H7 (cell line): ENCODE data around the gene CCDC14. TPM values are rescaled to one million over a fixed set of nuclear protein-coding genes. Genes with fewer than 3 reads are reported as not detected.
"Not testable (repeated sequence)": the region's sequence is repeated elsewhere in the genome, so short reads cannot be mapped to it uniquely, and the experiment has no call there.

Experiments
- DNase-seq: peaks from one replicate; pipeline ENCODE4 v3.0.0; 2012
- H3K27me3 ChIP-seq: 2 replicates; pipeline ENCODE4 v1.6.0; 2011; ENCODE audit warnings: mild to moderate bottlenecking, low read length; ENCODE audit not compliant: control insufficient read depth, insufficient read depth
- H3K36me3 ChIP-seq: replicated peaks from 2 replicates; pipeline ENCODE4 v1.5.1; 2011; ENCODE audit warnings: low read length; ENCODE audit not compliant: control insufficient read depth, insufficient read depth
- H3K4me3 ChIP-seq: 2 replicates; pipeline ENCODE4 v1.5.1; 2011; ENCODE audit warnings: low read depth, mild to moderate bottlenecking, control low read depth, low read length, moderate library complexity; ENCODE audit not compliant: insufficient read depth
- total RNA-seq: library from RNA; depleted of rRNA; stranded (reverse); fragments of >200 nt; shearing (Covaris generic); gene quantifications from 2 replicates; pipeline ENCODE4 v1.2.3, GENCODE V29; 2014

The CCDC14 gene
- total RNA-seq, 1 experiment from 2014 or later, result 36.1 TPM

DNA sequence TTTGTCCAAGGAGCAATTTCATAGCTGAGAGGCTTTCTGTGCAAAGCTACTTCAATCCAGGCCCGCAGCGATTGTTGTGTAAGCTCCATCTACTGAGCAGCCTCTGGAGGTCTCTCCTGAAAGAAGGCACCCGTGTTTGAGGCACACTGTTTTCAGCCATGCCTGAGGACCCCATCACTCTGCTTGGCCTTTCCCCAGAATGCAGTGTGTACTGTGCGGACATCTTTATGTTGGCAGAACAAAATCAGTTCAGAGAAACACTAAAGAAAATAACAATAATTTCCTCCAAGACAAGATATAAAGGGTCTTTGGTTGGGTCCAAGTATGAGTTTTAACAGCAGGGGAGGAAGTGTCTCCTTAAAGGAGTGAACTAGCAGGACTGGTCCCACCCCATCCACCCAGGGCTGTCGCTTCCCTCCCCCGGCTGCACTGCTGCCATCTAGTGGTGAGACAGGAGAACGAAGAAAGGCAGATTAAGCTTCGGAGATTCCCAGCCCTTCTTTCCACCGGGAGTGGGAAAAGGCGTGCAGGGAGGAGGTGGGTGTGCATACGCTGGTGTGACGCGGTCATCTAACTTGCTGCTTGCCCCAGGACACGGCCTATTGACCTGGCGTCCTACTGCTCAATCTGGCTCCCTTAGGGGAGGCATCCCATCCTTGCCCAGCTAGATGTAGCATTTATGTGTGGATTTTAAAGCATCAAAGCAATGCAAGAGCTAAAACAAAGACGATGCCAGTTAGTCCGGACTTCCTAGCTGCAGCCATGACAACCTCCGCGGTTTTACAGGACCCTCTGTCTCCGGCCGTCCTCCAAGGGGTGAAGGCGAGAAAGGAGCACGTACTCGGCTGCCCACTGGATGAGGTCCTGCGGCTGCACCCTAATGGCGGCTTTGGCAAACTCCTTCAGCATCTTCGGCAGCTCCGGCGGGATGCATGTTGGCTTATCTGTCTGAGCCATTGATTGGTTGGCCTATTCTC, 18.8 kb upstream of the CCDC14 start:
- not testable (repeated sequence) for H3K36me3 ChIP-seq, H3K27me3 ChIP-seq
- peak; percentile 14 for DNase-seq
- peak overlapping the region; percentile 37 for H3K4me3 ChIP-seq

DNA sequence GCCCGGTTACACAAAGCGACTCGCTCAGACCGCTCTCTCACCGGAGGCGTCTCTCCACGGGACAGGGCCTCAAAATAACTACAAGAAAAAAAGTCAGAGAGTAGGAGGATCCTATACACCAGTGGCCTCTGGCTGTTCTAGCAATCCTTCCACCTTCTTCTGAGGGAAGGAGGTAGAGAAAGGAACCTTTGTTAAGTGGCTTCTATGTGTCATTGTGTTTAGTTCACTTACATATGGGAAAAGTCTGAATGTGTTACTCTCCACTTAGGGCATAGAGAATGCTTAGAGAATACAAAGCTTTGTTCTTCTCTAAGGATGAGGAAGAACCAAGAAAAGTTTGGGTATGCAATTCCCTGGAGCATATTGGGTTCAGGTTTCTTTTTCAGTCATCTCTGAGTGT, 15.9 kb upstream of the CCDC14 start:
- DNase-seq, H3K27me3 ChIP-seq, H3K36me3 ChIP-seq, H3K4me3 ChIP-seq: not testable (repeated sequence)

DNA sequence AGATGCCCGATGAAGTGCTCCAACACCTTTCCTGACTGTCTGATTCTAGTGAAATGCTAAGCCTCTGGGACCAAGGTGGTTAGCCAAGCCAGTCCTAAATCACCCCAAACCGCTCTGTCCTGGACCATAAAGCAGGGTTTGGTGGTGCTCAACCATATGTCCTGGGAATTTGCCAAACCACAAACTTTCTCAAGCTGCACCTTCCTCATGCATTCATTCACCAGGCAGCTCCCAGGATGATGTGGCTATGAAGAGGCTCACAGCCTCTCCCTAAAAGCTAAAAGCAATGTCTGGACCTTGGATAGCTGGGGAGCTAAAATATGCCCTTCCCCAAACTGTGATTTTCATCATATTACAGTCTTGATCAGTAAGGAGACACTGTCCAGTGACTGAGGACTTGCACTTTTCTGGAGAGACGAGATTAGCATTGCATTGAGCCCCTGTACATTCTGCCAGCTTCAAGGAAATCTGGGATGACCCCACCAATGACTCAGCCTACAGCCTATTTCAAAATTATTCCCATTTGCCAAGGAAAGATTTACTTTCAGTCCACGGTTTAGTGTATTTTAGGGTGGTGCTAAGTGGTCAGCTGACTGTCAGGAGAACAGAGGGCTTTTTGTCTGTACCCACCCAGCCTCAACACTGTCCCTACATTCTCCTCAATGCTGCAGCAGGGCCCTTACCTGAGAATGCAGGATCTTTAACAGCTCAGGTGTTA, 15.3 kb upstream of the CCDC14 start:
- H3K4me3 ChIP-seq, DNase-seq, H3K36me3 ChIP-seq, H3K27me3 ChIP-seq: not testable (repeated sequence)

DNA sequence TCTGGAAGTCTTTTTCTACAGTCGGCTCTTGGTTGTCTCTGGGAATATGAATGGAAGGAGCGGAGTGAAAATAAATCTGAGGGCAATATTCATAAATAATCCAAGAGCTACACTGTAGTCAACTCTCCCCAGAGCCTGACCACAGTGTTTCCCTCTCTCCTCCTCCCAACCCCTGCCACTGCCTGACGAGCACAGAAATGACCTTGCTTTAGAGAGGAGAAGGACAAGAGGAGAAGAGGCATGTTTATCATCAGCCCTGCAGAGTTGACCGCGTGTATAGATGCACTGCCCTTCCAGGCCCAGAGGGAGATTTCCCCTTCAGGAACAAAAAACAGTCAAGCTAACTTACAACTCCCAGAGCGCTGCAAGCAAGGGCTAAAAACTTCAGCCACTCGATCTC, 14.0 kb upstream of the CCDC14 start:
- not testable (repeated sequence) for DNase-seq, H3K27me3 ChIP-seq, H3K4me3 ChIP-seq, H3K36me3 ChIP-seq

DNA sequence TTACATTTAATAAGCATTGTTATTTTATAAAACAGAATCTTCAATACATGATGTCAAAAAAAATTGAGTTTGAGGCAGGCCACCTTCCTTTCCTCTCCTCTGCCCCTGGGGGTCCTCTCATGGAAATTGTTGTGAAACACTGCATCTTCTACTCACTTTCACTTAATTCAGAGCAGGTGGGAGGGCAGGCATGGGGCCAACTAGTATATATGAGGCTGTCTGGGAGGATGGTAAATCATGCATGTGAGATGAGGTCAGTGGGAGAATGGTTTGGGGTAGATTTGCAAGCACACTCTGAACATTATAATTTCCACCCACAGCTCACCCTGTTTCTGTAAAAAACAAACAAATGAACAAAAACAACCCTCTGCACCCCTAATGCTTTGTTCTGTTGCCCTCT, 10.4 kb upstream of the CCDC14 start:
- DNase-seq, result no peak

DNA sequence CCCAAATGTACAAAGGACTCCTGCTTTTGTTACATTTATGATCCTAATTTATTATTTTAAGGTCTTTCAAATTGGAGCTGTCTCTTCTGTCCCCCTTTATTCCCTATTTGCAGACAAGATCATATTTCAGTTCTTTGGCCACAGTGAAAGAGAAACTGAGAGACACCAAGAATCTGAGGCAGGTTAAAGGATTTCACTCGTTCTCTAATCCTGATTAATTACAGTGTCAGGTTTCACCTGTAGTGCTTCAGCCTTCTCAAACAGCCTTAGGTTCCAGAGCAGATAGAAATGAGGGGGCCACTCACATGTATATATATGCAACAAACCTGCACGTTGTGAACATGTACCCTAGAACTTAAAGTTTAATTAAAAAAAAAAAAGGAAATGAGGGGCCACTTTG, 6.2 kb upstream of the CCDC14 start:
- H3K4me3 ChIP-seq, DNase-seq, H3K36me3 ChIP-seq, H3K27me3 ChIP-seq: not testable (repeated sequence)

More for the DNA sequence above, 10.4 kb upstream of the CCDC14 start:
- H3K36me3 ChIP-seq, result no peaks in the 10 kb centered on the region
- no peaks in the 10 kb centered on the region; the same call in 1 of the 2 replicates for H3K27me3 ChIP-seq
- H3K4me3 ChIP-seq, result no peak overlapping the region

DNA sequence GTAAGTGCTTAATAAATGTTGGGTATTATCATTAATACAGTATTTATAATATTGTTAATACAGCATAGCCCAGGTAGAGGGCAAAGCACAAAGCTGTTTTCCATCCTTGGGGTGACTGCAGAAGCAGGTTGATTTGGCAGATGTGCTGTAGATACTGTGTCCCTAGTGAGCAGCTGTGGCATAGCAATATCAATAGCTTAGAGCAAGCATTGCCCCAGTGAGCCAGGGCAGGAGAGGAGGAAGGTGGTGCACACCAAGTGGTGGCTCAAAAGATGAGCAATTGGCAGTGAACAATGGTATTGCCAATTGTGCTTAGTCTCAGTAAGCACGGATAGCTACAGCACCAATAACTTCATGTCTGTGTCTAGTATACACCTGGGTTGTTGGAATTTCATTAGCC, 5.8 kb upstream of the CCDC14 start:
- not testable (repeated sequence) for DNase-seq, H3K36me3 ChIP-seq, H3K4me3 ChIP-seq, H3K27me3 ChIP-seq

DNA sequence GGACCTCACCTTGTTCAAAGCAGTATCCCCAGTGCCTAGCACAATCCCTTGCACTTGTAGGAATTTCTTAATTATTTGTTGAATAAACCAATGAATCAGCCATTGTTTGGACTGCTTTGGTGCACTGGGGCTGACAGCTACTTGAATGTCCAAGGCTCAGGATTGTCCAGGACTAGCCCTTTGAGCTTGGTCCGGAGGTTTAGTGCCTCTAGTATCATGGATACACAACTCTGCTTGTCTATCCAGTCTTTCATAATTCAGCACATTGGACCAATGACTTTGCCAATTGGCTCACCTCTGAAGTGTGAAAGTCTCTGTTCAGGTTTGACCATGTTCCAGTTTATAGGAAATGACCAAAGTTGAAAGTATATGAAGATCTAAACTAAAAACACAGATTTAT, 3.8 kb upstream of the CCDC14 start:
- not testable (repeated sequence) for H3K4me3 ChIP-seq, DNase-seq, H3K36me3 ChIP-seq, H3K27me3 ChIP-seq

DNA sequence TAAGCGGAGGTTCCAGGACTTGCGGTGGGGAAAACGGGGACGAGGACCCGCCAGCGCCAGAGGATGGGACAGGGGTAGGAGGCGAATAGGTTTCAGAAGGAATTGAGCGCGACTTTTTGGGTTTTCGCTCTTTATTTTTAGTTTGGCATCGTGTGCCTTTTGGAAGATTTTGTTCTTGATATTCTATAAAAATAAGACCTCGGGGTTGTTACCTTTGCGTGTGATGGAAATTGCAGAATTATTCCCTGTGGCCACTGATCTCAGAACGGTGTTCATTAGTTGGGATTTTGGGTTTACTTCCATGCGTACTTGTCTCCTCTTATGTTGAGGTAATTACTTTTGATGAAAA, 453 bp upstream of the CCDC14 start:
- H3K36me3 ChIP-seq, result peaks cover 2% of the 10 kb centered on the region

DNA sequence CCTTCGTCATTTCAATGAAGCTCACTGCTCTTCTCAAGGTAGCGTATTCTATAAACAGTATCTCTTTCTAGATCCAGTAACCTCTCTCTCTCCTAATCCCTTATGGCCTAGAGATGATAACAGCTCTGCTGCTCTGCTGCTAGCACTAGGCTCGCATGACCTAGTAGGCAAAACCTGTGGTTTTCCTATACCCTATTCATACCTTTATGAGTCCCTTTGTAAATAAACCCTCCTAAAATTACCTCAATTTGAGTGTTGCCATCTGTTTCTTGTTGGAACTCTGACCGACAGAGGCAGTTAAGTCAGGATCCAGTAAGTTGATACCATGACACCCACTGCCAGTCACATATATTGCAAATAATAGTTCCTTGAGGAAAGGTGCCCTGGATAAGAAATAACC, 7.3 kb downstream of the CCDC14 start:
- Histone ChIP-seq H3K36me3 (peaks cover 14% of the 10 kb centered on the region), H3K4me3 (no peak overlapping the region), H3K27me3 (no peaks in the 10 kb centered on the region)
- DNase-seq, result no peak

More for the DNA sequence above, 453 bp upstream of the CCDC14 start:
- Histone ChIP-seq H3K4me3 (peak overlapping the region; percentile 33; the same call in 1 of the 2 replicates), H3K27me3 (peaks cover 2% of the 10 kb centered on the region; the same call in 1 of the 2 replicates)
- no peak for DNase-seq

DNA sequence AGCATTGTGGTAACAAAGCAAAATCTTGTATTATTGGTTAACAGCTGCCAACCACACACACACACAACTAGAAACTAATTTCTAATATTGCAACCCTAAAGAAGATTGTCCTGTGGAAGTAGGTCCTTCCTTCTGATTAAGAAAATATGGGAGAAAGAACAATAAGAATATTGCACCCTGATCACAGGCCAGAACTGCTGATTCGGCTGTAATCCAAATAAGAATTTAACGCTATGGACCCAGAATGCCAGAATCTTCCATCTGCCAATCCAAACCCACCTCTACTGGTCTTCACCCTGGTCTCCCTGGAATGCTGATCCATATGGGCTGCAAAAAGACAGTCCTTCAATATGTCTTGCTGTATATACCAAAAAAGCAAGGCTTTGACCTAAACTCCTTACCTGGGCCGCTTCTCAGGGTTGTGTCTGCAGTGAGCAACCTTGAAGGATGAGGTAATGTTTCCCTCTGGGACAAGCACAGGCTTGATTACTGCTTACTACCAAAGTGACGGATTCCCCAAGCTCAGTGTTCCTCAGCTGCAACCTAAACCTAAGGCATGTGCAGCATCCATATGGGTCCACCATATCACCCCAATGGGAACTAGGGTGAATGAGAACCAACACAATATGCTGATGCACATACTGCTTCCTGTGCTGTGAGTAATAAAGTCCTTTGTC, 8.0 kb downstream of the CCDC14 start:
- DNase-seq, result no peak
- peaks cover 14% of the 10 kb centered on the region for H3K36me3 ChIP-seq

DNA sequence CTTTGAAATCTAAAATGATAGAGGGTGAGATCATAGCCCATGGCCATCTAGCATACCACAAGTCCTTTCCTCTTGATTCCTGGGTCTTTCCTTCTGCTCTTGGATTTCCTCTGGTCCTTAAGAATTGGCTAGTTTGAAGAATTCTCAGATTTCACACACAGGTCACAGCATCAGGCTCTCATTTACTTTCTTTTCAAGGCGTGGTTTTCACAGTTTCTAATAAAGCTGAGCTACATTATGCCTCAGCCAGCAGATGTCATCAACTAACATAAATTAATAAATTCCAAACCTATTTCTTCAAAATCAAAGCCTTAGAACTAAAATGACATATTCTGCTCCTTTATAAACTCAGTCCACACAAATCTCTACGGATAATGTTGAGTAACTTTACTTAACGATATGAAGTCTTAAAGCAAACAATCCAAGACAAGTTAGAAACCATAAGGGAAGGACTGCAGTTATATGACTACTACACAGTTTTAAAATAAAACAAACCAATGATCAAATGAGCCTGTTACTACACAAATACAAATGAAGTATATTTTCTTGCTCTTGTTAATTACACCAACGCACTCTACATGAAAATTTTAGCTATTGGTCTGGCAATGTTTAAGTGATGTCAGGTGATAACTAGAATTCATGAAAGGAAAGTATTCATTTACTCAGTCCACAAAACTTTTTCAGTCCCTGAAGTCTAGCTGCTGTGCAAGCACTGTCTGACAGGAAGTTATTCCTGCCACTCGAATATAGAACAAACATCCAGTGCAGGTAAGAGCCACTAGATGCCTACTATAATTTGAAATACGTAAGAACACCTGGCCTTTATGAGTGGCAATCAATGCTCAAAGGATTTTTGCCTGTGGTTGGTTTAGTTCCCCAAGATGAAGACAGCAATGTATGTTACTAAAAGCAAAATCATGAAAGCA, 9.2 kb downstream of the CCDC14 start:
- H3K4me3 ChIP-seq, result no peak overlapping the region

More for the DNA sequence above, 8.0 kb downstream of the CCDC14 start:
- no peak overlapping the region for H3K4me3 ChIP-seq
- H3K27me3 ChIP-seq, result no peaks in the 10 kb centered on the region

DNA sequence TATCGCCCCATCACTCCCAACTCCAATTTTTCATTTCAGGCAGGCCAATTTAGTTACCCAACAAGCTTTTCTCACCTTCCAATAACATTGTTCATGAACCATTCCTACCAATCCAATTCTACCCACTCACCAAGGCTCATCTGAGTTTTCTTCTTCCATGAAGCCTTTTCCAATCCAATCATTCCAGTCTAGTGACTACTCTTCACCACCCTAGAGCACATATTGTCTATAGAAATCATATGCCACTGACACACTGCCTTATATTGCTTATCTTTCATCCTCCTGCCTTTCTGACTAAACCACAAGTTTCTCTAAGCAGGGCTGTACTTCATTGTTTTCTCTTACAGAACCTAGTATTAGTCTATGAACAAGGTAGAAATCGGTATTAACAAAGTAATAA, 11.4 kb downstream of the CCDC14 start:
- no peak overlapping the region for H3K4me3 ChIP-seq
- no peaks in the 10 kb centered on the region for H3K27me3 ChIP-seq
- DNase-seq, result no peak
- H3K36me3 ChIP-seq, result peaks cover 15% of the 10 kb centered on the region

More for the DNA sequence above, 9.2 kb downstream of the CCDC14 start:
- DNase-seq, result no peak
- H3K27me3 ChIP-seq, result no peaks in the 10 kb centered on the region
- peaks cover 18% of the 10 kb centered on the region for H3K36me3 ChIP-seq

DNA sequence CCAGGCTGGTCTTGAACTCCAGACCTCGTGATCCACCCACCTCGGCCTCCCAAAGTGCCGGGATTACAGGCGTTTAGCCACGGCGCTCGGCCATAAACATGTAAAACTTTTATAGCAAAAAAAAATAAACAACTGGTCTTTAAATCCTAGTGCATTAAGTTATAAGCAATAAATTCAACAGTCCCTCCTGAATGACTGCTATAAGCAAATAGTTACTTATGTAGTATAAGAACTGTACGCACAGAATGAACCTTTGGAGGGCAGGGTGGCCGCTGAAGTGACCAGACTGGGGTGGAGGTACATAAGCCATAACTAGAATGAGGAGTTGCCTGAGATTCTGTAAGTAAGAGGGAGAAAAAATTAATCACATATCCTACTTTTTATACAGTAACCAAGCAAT, 12.6 kb downstream of the CCDC14 start:
- DNase-seq, result no peak
- Histone ChIP-seq H3K27me3 (no peaks in the 10 kb centered on the region), H3K4me3 (no peak overlapping the region), H3K36me3 (peaks cover 19% of the 10 kb centered on the region)
